Measurements from ENCODE around the gene REPS1.
"Not testable (repeated sequence)": the region's sequence is repeated elsewhere in the genome, so short reads cannot be mapped to it uniquely, and the experiment has no call there.

REPS1 gene

GRCh38 chr6:138970856-138971425 lies 17.1 kb downstream of the REPS1 start:
- no peak for DNase-seq (ENCODE audit: low read depth in 2 of 2)

- no peak for DNase-seq (ENCODE audit: low read depth in 2 of 2)
Measured at GRCh38 chr6:138970159-138970558, 17.9 kb downstream of the REPS1 start.

- DNase-seq (ENCODE audit: low read depth in 2 of 2), result no peak
Measured at GRCh38 chr6:138966870-138967269, 21.2 kb downstream of the REPS1 start.

GRCh38 chr6:138965971-138966370 lies 22.1 kb downstream of the REPS1 start:
- no peak for DNase-seq (ENCODE audit: low read depth in 2 of 2)

- no peak for DNase-seq (ENCODE audit: low read depth in 2 of 2)
Measured at GRCh38 chr6:138965291-138965874, 22.7 kb downstream of the REPS1 start.

- no peak for DNase-seq (ENCODE audit: low read depth in 2 of 2)
Measured at GRCh38 chr6:138964012-138964411, 24.0 kb downstream of the REPS1 start.

GRCh38 chr6:138963531-138963930 lies 24.5 kb downstream of the REPS1 start:
- DNase-seq (ENCODE audit: low read depth in 2 of 2), result no peak

- no peak for DNase-seq (ENCODE audit: low read depth in 2 of 2)
Measured at GRCh38 chr6:138963119-138963518, 24.9 kb downstream of the REPS1 start.

GRCh38 chr6:138959521-138959920 lies 28.5 kb downstream of the REPS1 start:
- no peak for DNase-seq (ENCODE audit: low read depth in 2 of 2)

- DNase-seq (ENCODE audit: low read depth in 2 of 2), result no peak
Measured at GRCh38 chr6:138958595-138958994, 29.5 kb downstream of the REPS1 start.

- no peak for DNase-seq (ENCODE audit: low read depth in 2 of 2)
Measured at GRCh38 chr6:138957903-138958302, 30.1 kb downstream of the REPS1 start.

- no peak for DNase-seq (ENCODE audit: low read depth in 2 of 2)
Measured at GRCh38 chr6:138957484-138957883, 30.6 kb downstream of the REPS1 start.

GRCh38 chr6:138956244-138956924 lies 31.7 kb downstream of the REPS1 start:
- DNase-seq (ENCODE audit: low read depth in 2 of 2), result no peak

GRCh38 chr6:138955262-138955661 lies 32.8 kb downstream of the REPS1 start:
- no peak for DNase-seq (ENCODE audit: low read depth in 2 of 2)

- no peak for DNase-seq (ENCODE audit: low read depth in 2 of 2)
Measured at GRCh38 chr6:138953451-138953850, 34.6 kb downstream of the REPS1 start.

GRCh38 chr6:138948546-138949179 lies 39.4 kb downstream of the REPS1 start:
- DNase-seq (ENCODE audit: low read depth in 2 of 2), result no peak

GRCh38 chr6:138948004-138948403 lies 40.0 kb downstream of the REPS1 start:
- no peak for DNase-seq (ENCODE audit: low read depth in 2 of 2)

- DNase-seq (ENCODE audit: low read depth in 2 of 2), result no peak
Measured at GRCh38 chr6:138945354-138945753, 42.7 kb downstream of the REPS1 start.

GRCh38 chr6:138944412-138944811 lies 43.6 kb downstream of the REPS1 start:
- peak in 1 of 2 donors; percentile 10 for DNase-seq (ENCODE audit: low read depth in 2 of 2)

- no peak for DNase-seq (ENCODE audit: low read depth in 2 of 2)
Measured at GRCh38 chr6:138943089-138943625, 44.9 kb downstream of the REPS1 start.

- DNase-seq (ENCODE audit: low read depth in 2 of 2), result not testable (repeated sequence)
Measured at GRCh38 chr6:138936873-138937272, 51.2 kb downstream of the REPS1 start.

GRCh38 chr6:138931660-138932059 lies 56.4 kb downstream of the REPS1 start:
- no peak for DNase-seq (ENCODE audit: low read depth in 2 of 2)

- DNase-seq (ENCODE audit: low read depth in 2 of 2), result no peak
Measured at GRCh38 chr6:138926579-138926978, 61.5 kb downstream of the REPS1 start.

All from stimulated activated CD8-positive, alpha-beta memory T cell treated with anti-CD3 and anti-CD28 coated beads, Interleukin-15, amount 100 ng/mL, for 4 hours (primary cell).